ENCODE results near the gene GTF2E1. TPM values are rescaled to one million over a fixed set of nuclear protein-coding genes. Genes with fewer than 3 reads are reported as not detected.

The GTF2E1 gene
- total and polyA plus RNA-seq, 9 donors, result 4.5 to 20.3 (median 11.7) TPM

DNA sequence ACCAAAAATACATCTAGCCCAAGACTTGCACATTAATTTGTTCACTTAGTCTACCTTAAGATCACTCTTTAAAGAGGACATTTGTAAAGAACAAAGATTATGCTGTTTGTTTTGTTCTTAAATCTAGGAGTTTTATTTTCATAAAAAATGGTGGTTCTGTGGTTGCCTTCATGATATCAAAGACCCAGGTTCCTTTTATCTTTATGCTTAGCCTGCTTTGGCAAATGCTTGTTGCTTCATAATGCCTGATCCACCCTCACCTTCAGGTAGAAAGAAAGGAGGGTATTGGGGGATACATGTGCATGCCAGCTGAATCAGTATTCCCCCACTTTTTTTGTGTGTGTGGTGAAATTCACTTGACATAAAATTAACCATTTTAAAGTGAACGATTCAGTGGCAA is 48.5 kb downstream of the GTF2E1 start:
- no peaks in the 10 kb centered on the region for H3K27me3 ChIP-seq
- no peak overlapping the region for H3K4me3 ChIP-seq
- intact Hi-C loops (cut with DNase I), result no loop called here
- H3K9me3 ChIP-seq, result no peaks in the 10 kb centered on the region
- TF ChIP-seq EP300 (IDR thresholded peaks at IDR 0.05) (no peak), POLR2A (IDR thresholded peaks at IDR 0.05) (no peak)
- TF ChIP-seq, protein P1, sequence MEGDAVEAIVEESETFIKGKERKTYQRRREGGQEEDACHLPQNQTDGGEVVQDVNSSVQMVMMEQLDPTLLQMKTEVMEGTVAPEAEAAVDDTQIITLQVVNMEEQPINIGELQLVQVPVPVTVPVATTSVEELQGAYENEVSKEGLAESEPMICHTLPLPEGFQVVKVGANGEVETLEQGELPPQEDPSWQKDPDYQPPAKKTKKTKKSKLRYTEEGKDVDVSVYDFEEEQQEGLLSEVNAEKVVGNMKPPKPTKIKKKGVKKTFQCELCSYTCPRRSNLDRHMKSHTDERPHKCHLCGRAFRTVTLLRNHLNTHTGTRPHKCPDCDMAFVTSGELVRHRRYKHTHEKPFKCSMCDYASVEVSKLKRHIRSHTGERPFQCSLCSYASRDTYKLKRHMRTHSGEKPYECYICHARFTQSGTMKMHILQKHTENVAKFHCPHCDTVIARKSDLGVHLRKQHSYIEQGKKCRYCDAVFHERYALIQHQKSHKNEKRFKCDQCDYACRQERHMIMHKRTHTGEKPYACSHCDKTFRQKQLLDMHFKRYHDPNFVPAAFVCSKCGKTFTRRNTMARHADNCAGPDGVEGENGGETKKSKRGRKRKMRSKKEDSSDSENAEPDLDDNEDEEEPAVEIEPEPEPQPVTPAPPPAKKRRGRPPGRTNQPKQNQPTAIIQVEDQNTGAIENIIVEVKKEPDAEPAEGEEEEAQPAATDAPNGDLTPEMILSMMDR (IDR thresholded peaks at IDR 0.05), result no peak
- no peaks in the 10 kb centered on the region for H3K4me1 ChIP-seq (ENCODE audit: insufficient read depth)
- H3K36me3 ChIP-seq, result no peaks in the 10 kb centered on the region
- no peak for DNase-seq
- WGBS, 3 donors, result 73 to 94% (median 83%) methylated on average over 1 of the region's 1 CpG
- H3K27ac ChIP-seq, result no peak overlapping the region

DNA sequence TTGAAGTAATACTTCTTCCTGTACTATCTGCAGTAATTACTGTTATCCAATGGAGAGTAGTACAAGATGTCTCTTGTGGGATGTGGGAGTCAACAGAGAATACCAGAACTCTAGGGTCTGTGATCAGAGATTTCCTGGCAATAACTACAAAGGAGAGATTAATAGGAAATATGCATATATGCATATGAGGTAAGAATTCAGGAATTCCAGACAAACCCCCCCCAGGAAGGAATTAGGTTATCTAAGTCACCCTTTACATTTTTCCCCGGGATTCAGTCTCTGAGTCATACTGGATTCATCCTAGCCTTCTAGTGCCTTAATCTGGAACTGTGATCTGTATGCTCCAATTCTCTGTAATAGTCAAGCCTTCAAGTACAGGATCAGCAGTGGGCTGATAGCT is 49.4 kb downstream of the GTF2E1 start:
- DNase-seq, result no peak
- WGBS, 3 donors, result 23 to 40% (median 30%) methylated on average over 1 of the region's 1 CpG
- TF ChIP-seq, protein P1 (IDR thresholded peaks at IDR 0.05), result no peak
- TF ChIP-seq POLR2A (IDR thresholded peaks at IDR 0.05), result no peak
- no peak for TF ChIP-seq EP300 (IDR thresholded peaks at IDR 0.05)
- Histone ChIP-seq H3K27me3 (no peaks in the 10 kb centered on the region), H3K4me1 (ENCODE audit: insufficient read depth) (no peaks in the 10 kb centered on the region), H3K27ac (no peak overlapping the region), H3K9me3 (no peaks in the 10 kb centered on the region), H3K4me3 (no peak overlapping the region), H3K36me3 (no peaks in the 10 kb centered on the region)
- intact Hi-C loops (cut with DNase I), result no loop called here

DNA sequence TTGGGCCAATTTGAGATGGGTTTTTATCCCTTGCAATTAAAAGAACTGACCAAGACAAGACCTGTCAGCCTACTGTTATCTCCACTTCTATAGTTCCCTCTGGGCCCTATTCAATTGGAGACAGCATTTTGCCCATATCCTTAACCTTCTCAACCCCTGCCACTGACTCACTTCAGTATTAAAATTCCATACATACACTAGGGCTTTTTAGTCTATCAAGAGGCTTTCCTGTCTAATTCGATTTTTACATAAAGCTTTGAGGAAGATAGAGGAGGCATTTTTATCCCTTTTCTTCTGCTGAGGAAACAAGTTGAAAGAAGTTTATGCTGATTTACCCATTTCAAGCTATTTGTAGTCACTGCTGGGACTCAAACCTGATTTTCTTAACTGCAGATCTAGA is 51.1 kb downstream of the GTF2E1 start:
- Histone ChIP-seq H3K27ac (no peak overlapping the region), H3K36me3 (no peaks in the 10 kb centered on the region), H3K27me3 (no peaks in the 10 kb centered on the region), H3K4me1 (ENCODE audit: insufficient read depth) (no peaks in the 10 kb centered on the region), H3K9me3 (no peaks in the 10 kb centered on the region), H3K4me3 (no peak overlapping the region)
- TF ChIP-seq POLR2A (IDR thresholded peaks at IDR 0.05), result no peak
- TF ChIP-seq, protein P1 (IDR thresholded peaks at IDR 0.05), result no peak
- no peak for DNase-seq
- intact Hi-C loops (cut with DNase I), result no loop called here
- WGBS, 3 donors, result 79 to 91% (median 87%) methylated on average over 1 of the region's 1 CpG

DNA sequence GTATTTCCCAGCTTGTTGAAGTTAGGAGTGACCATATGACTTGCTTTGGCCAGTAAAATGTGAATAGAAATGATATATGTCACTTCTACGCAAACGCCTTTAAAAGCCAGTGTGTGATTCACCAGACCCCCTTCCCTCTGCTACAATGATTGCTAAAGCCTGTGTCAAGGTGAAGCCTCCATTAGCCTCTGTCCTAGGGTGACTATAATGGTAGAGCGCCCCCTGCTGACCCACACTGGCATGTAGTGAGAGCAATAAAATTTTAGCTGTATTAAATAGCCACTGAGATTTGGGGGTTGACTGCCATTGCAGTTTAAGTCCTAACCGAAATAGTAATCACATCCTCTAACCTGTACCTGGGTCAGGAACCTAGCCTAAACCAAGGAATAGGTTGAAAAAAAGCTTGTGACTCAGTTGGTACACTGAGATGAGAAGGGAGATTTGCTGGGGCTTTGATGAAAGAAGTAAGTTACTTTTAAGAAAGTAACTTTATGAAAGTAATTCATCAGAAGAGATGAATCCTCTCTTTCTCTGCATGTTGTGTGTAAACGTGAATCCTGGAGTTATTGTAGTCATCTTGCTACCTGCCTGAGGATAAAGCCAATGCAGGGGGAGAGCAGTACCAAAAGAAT is 52.6 kb downstream of the GTF2E1 start:
- TF ChIP-seq, protein P1 (IDR thresholded peaks at IDR 0.05), result peak; percentile 23 to 53 (median 27)
- no peak for TF ChIP-seq POLR2A (IDR thresholded peaks at IDR 0.05)
- intact Hi-C loops (cut with DNase I), result no loop called here
- 47 to 48% (median 48%) methylated on average over 5 of the region's 5 CpGs for WGBS, 3 donors

More for the DNA sequence above, 52.6 kb downstream of the GTF2E1 start:
- Histone ChIP-seq H3K27ac (no peak overlapping the region), H3K9me3 (no peaks in the 10 kb centered on the region), H3K4me3 (no peak overlapping the region), H3K36me3 (no peaks in the 10 kb centered on the region), H3K4me1 (ENCODE audit: insufficient read depth) (no peaks in the 10 kb centered on the region), H3K27me3 (no peaks in the 10 kb centered on the region)
- peak; percentile 52 to 82 (median 76) for DNase-seq

Measured in ovary (tissue), 9 donors.